HEK293T (cell line): ENCODE measurements around the gene MACIR.

ENCODE experiments used
- ARNT ChIP-seq: fragments of 450-650 bp; IDR thresholded peaks from 2 replicates; pipeline ENCODE4 v1.6.1; 2017; ENCODE audit warnings: mild to moderate bottlenecking
- BHLHE40 ChIP-seq: fragments of 450-650 bp; IDR thresholded peaks from 2 replicates; pipeline ENCODE4 v1.6.1; 2016; ENCODE audit warnings: mild to moderate bottlenecking, moderate library complexity, borderline replicate concordance
- ELF4 ChIP-seq: fragments of 450-650 bp; IDR thresholded peaks from 2 replicates; pipeline ENCODE4 v1.6.1; 2017; ENCODE audit warnings: antibody characterized with exemption
- FOXA1 ChIP-seq: fragments of 450-650 bp; IDR thresholded peaks from 2 replicates; pipeline ENCODE4 v1.6.1; 2016; ENCODE audit warnings: mild to moderate bottlenecking
- FOXK2 ChIP-seq: fragments of 450-650 bp; IDR thresholded peaks from 2 replicates; pipeline ENCODE4 v1.6.1; 2016; ENCODE audit warnings: mild to moderate bottlenecking
- FOXM1 ChIP-seq: fragments of 450-650 bp; IDR thresholded peaks from 2 replicates; pipeline ENCODE4 v1.6.1; 2017; ENCODE audit warnings: mild to moderate bottlenecking, borderline replicate concordance
- HDGF ChIP-seq: fragments of 450-650 bp; IDR thresholded peaks from 2 replicates; pipeline ENCODE4 v1.6.1; 2017; ENCODE audit warnings: antibody characterized with exemption, borderline replicate concordance
- LEF1 ChIP-seq: fragments of 450-650 bp; IDR thresholded peaks from 2 replicates; pipeline ENCODE4 v1.6.1; 2017; ENCODE audit warnings: mild to moderate bottlenecking, borderline replicate concordance
- NFRKB ChIP-seq: fragments of 450-650 bp; IDR thresholded peaks from 2 replicates; pipeline ENCODE4 v1.6.1; 2016; ENCODE audit warnings: mild to moderate bottlenecking, moderate library complexity
- SP1 ChIP-seq: fragments of 450-650 bp; IDR thresholded peaks from 2 replicates; pipeline ENCODE4 v1.6.1; 2017
- SUZ12 ChIP-seq: fragments of 450-650 bp; IDR thresholded peaks from 2 replicates; pipeline ENCODE4 v1.6.1; 2016; ENCODE audit warnings: mild to moderate bottlenecking
- TARDBP ChIP-seq: fragments of 450-650 bp; IDR thresholded peaks from 2 replicates; pipeline ENCODE4 v1.6.1; 2016
- ZNF384 ChIP-seq: fragments of 450-650 bp; IDR thresholded peaks from 2 replicates; pipeline ENCODE4 v1.6.1; 2016

DNA sequence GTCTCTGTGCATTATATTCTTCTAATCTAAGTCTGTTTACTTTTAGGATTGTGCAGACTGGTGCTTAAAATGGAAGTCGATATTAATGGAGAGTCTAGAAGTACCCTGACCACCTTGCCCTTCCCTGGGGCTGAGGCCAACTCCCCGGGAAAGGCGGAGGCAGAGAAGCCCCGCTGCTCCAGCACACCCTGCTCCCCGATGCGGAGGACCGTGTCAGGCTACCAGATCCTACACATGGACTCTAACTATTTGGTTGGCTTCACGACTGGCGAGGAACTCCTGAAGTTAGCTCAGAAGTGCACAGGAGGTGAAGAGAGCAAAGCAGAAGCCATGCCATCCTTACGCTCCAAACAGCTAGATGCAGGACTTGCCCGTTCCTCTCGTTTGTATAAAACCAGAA, 17.3 kb downstream of the MACIR start:
- no peak for TF ChIP-seq FOXA1
- no peak for TF ChIP-seq SUZ12
- no peak for TF ChIP-seq LEF1
- TF ChIP-seq FOXK2, result no peak
- TF ChIP-seq BHLHE40, result no peak
- TF ChIP-seq ZNF384, result no peak
- TF ChIP-seq FOXM1, result no peak
- TF ChIP-seq SP1, result no peak
- no peak for TF ChIP-seq NFRKB
- TF ChIP-seq HDGF, result no peak
- no peak for TF ChIP-seq ELF4
- TF ChIP-seq TARDBP, result no peak
- TF ChIP-seq ARNT, result no peak
